Astrocyte of the spinal cord (primary cell): ENCODE data around the gene MARCHF6.
"Not testable (repeated sequence)": the region's sequence is repeated elsewhere in the genome, so short reads cannot be mapped to it uniquely, and the experiment has no call there.

Source experiments
- DNase-seq: peaks from one replicate; pipeline ENCODE4 v3.0.0; 2011; ENCODE audit warnings: low read depth, low spot score
- H3K4me3 ChIP-seq: 2 replicates; pipeline ENCODE4 v1.5.1; 2011; ENCODE audit warnings: low read depth, mild to moderate bottlenecking, low read length, moderate library complexity
- in situ Hi-C: cut with HindIII; loops from 2 replicates; pipeline ENCODE4 v1.10.0; 2017; ENCODE audit warnings: low sequenced_read_pairs
- TF ChIP-seq, protein P1 (sequence below): IDR thresholded peaks from 2 replicates; pipeline ENCODE4 v1.5.1; 2012; ENCODE audit warnings: low read depth, mild to moderate bottlenecking, low read length, inconsistent platforms

Gene MARCHF6

DNA sequence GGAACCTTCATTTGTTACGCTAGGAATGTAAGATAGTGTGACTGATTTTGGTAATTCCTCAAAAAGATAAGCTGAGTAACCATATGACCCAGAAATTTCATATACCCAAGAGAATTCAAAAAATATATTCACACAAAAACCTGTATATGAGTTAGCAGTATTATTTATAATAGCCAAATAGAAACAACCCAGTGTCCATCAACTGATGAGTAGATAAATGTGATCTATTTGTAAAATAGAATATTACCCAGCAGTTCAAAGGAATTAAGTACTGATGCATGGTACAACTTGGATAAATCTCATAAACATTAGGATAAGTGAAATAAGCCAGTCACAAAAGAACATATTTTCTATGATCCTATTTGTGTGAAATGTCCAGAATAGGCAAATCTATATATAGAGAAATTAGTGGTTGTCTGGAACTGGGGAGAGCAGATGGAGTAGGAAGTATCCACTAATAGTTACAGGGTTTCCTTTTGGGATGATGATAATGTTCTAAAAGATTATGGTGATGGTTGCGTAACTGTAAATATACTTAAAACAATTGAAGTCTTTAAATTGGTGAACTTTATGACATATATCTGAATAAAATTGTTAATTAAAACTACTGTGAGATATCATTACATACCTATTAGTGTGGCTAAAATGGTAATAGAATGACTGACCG lies 10.2 kb downstream of the MARCHF6 start:
- in situ Hi-C loops = no loop called here
- TF ChIP-seq, protein P1, sequence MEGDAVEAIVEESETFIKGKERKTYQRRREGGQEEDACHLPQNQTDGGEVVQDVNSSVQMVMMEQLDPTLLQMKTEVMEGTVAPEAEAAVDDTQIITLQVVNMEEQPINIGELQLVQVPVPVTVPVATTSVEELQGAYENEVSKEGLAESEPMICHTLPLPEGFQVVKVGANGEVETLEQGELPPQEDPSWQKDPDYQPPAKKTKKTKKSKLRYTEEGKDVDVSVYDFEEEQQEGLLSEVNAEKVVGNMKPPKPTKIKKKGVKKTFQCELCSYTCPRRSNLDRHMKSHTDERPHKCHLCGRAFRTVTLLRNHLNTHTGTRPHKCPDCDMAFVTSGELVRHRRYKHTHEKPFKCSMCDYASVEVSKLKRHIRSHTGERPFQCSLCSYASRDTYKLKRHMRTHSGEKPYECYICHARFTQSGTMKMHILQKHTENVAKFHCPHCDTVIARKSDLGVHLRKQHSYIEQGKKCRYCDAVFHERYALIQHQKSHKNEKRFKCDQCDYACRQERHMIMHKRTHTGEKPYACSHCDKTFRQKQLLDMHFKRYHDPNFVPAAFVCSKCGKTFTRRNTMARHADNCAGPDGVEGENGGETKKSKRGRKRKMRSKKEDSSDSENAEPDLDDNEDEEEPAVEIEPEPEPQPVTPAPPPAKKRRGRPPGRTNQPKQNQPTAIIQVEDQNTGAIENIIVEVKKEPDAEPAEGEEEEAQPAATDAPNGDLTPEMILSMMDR = no peak

DNA sequence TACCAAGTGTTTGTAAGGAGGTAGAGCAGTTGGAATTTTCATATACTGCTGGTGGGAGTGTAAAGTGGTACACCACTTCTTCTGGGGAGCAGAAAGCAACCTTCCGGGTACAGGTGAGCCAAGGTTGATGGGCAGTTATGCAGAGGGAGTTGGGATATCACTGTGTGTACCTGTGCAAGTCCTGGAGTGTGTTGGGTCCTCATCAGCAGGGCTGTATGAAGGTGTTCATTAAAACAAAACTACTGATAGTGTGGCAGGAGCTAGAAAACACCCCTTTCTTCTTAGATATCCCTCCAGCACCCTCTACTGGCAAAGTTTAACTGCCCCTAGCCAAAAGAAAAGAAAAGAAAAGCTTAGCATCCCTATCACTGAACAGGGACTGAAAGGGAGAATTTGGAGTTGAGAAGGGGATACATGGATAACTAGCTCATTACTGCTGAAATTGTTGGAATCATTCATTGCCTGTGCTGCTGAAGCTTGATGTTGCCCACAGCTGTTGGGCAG lies 10.7 kb downstream of the MARCHF6 start:
- DNase-seq = no peak
- TF ChIP-seq, protein P1 = no peak
- H3K4me3 ChIP-seq = no peak overlapping the region
- in situ Hi-C loops = no loop called here

More for the DNA sequence above, 10.2 kb downstream of the MARCHF6 start:
- no peak for DNase-seq
- no peak overlapping the region for H3K4me3 ChIP-seq

DNA sequence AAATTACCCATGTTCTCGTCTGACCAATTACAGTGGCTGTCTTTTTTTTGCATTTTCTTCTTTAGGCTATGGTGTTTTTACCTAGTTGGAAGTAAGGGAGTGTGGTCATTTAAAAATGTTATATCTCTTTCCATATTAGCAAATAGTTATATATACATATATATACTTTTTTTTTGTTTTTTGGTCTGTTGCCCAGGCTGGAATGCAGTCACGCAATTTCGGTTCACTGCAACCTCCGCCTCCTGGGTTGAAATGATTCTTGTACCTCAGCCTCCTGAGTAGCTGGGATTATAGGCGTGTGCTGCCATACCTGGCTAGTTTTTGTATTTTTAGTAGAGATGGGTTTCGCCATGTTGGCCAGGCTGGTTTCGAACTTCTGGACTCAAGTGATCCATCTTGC lies 12.3 kb downstream of the MARCHF6 start:
- no peak overlapping the region for H3K4me3 ChIP-seq
- no peak for DNase-seq
- TF ChIP-seq, protein P1 = no peak
- in situ Hi-C loops = no loop called here

DNA sequence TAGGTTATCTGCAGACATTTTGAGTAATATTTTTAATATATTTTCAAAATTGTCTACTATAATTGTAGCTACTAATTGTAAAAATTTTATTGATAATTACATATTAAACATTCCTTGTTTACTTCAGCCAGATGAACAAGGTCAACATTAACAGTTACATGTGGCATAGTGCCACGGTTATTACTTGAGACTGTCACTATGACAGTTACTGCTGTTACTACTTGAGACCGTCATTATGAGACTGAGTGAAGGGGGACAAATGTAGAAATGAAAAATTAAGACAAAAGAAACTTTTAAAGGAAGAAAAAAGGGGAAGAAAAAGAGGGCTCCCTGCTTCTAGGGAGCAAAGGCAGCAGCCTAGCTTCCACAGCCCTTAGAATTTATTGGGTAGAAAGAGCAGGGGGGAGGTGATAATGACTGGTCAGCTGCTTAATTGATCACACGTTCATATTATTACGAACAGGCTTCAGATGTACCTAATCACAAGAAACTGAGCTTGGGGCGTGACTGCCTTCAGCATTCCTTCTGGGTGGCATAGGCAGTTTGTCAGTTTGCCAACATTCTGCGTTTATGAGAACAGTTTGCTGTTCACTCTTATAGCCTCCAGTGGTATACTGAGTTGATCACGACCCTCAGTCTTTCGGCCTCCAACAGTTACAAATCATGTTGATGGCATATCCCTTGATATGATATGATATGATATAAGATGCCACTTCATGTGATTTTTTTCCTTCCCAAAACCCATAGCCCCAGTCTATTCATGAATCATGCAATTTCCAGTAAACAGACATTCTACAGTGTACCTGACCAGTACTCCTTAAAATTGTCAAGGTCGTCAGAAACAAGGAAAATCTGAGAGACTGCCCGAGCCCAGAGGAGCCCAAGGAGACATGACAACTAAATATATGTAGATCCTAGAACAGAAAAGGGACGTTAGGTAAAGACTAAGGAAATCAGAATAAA lies 13.1 kb downstream of the MARCHF6 start:
- in situ Hi-C loops = no loop called here
- TF ChIP-seq, protein P1 = no peak
- no peak overlapping the region for H3K4me3 ChIP-seq
- DNase-seq = peak; percentile 62

DNA sequence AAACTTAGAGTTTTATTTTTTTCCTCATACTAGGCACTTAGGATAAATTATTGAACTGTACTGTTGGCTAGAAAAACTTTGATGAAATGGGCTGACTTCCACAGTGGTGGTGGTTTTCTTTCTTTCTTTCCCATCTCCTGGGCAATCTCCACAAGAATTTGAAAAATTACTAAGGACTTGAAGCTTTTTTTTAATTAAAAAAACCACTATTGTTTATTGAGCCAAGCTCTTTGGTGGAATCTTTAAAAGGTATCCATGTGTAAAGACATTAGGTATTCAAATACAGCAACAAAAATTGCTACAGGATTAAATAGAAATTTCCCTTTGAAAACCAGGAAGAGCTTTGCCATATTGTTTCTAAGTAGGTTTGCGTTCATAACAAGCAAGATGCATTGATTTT lies 14.1 kb downstream of the MARCHF6 start:
- in situ Hi-C loops = no loop called here
- DNase-seq = peak; percentile 50
- H3K4me3 ChIP-seq = no peak overlapping the region
- TF ChIP-seq, protein P1 = no peak

DNA sequence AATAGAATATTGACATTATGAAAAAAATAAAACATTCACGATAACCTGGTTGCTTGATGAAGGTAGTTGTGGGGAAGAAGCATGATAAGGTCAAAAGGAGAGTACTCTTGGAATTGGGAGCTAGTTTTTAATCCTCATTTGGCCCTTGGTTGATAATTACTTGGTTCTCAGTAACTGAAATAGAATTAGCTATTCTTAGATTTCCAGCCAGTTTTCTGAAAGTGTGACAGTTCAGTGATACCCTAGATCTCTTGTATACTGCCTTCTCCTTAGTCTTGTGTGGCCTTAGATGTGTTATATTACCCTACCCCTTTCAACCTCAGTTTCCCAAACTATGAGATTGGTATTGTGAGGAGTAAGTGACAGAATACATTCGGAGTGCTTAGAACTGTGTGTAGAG lies 17.4 kb downstream of the MARCHF6 start:
- TF ChIP-seq, protein P1 = no peak
- in situ Hi-C loops = no loop called here
- H3K4me3 ChIP-seq = no peak overlapping the region
- DNase-seq = no peak

DNA sequence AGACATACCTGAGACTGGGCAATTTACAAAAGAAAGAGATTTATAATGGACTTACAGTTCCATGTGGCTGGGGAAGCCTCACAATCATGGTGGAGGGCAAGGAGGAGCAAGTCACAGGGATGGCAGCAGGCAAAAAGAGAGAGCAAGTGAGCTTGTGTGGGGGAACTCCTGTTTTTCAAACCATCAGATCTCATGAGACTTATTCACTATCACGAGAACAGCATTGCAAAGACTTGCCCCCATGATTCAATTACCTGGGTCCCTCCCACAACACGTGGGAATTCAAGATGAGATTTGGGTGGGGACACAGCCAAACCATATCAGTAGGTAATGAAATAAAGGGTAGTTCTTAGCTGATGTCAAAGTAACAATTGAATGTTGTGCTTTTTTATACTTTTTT lies 17.9 kb downstream of the MARCHF6 start:
- H3K4me3 ChIP-seq, in situ Hi-C loops, DNase-seq: not testable (repeated sequence)
